ENCODE data around the gene CDK7.

The CDK7 gene

DNA sequence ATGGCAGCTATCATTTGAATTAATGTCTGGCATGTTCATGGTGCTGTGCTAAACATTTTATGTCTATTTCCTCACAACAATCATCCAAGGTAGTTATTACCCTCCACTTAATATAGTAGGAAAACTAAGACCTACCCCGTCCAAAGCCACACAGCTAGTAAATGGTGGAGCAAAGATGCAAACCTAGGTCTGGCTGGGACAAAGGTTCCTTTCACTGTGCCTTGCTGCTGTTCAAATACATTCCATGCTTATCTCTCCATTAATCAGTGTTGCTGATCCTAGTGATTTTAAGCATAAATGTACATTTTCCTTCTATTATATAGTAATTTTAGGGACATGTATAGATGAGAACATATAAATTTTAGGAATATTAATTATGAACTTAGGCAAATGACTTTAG lies 59.2 kb downstream of the CDK7 start:
- DNase-seq (ENCODE audit: low spot score), result no peak

DNA sequence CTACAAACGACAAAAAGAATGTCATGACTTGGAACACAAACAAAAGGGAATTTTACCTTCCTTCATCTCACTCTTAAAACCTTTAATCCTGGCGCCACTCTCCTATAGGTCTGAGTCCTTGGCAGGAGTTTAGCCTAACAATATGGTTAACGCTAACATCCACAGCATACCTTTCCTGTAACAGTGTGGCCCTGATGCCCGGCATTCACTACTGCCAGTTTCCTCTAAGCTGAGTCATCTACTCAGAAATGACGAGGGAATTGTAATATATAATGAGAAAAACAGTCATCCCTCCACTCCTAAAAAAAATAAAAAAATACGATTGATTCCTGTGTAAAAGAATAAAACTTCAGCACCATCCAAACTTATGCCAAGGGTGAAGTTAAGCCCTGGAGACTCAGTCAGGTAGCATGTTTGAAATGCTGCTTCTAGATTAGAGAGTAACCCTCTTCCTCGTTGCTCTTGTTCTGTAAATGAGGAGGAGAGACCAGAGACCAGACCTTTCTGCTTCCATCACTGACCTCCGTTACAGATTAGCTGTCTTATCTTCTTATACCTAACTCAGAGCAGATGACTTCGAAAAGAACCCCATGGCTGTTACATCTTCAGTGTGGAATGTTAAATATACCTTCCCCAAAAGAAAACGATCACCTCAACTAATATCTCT lies 60.5 kb downstream of the CDK7 start:
- no peak for DNase-seq (ENCODE audit: low spot score)

DNA sequence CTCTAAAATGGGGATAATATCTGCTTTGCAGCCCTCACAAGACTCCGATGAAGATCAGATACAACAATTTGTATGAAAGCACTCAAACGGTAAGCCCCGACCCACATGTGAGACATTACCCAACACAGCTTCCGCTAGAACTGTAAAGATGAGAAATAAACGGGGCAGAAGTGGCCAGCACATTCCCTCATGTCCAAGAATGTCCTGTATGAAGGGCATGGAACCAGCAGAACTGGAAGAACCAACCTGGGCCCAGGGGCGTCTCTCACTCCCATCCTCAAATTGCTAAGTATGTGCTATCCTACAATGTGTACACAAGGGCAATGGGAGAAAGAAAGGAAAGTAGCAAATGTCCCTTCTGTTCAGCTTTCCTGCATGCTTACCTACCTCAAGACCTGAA lies 64.9 kb downstream of the CDK7 start:
- DNase-seq (ENCODE audit: low spot score), result no peak

DNA sequence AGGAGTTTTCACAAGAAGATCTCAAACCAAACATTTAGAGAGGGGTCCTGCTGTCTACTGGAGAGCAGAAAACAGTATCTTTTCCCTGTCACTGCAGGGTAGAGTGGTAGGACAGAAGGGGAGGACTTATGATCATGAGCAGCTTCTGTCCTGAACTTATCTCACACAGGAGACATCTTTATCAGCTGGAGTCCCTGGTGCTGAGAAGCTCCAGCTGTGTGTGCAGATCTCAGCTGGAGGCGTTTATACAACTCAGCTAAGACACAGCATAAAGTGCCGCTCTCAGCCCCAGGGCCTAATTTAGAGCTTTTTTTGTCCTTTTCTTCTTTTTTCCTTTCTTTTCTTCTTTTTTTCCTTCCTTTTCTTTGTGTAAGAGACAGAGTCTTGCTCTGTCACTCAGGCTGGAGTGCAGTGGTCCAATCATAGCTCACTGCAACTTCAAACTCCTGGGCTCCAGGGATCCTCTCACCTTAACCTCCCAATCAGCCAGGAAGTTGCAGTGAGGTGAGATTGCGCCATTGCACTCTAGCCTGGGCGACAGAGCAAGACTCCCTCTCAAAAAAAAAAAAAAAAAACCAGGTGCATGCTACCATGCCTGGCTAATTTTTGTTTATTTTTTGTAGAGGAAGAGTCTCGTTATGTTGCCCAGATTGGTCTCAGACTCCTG lies 66.0 kb downstream of the CDK7 start:
- peak; percentile 17 for DNase-seq (ENCODE audit: low spot score)

DNA sequence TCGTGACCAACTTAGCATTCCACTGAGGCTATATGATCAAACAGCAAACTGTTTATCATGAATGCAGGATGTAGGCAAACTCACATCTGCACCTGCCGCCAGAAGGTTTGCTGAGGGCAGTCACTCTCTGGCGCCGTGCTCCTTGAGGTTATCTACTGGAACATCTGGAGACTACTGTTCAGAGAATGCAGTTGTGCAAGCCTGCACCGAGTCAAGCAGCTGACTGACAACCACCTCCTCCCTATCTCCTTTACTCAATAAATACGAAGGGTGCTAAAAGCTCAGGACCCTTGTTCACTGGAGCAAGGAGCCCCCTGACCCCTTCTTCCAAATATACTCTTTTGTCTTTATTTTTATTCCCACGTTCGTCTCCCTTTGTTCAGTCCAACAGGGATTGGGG lies 70.8 kb downstream of the CDK7 start:
- DNase-seq (ENCODE audit: low spot score), result no peak

DNA sequence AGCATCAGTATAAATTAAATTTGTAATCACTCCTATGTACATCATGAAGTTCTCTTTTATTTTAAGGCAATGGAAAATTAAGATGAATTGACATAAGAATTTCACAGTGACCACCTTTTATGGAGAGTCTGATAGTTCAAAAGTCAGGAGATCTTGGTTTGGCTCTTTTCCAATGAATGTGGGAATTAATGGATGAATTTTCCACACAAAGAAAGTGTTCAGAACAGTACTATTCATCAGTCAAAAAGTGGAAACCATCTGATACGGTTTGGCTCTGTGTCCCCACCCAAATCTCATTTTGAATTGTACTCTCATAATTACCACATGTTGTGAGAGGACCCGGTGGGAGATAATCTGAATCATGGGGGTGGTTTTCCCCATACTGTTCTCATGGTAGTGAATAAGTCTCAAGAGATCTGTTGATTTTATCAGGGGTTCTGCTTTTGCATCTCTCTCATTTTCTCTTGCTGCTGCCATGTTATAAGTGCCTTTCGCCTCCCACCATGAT lies 73.4 kb downstream of the CDK7 start:
- no peak for DNase-seq (ENCODE audit: low spot score)

DNA sequence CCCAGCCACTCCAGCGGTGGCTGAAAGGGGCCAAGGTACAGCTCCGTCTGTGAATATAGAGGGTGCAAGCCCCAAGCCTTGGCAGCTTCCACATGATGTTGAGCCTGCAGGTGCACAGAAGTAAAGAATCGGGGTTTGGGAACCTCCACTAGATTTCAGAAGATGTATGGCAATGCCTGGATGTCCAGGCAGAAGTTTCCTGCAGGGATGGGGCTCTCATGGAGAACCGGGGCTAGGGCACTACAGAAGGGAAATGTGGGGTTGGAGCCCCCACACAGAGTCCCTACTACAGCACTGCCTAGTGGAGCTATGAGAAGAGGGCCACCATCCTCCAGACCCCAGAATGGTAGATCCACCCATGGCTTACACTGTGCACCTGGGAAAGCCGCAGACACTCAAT lies 74.7 kb downstream of the CDK7 start:
- no peak for DNase-seq (ENCODE audit: low spot score)

DNA sequence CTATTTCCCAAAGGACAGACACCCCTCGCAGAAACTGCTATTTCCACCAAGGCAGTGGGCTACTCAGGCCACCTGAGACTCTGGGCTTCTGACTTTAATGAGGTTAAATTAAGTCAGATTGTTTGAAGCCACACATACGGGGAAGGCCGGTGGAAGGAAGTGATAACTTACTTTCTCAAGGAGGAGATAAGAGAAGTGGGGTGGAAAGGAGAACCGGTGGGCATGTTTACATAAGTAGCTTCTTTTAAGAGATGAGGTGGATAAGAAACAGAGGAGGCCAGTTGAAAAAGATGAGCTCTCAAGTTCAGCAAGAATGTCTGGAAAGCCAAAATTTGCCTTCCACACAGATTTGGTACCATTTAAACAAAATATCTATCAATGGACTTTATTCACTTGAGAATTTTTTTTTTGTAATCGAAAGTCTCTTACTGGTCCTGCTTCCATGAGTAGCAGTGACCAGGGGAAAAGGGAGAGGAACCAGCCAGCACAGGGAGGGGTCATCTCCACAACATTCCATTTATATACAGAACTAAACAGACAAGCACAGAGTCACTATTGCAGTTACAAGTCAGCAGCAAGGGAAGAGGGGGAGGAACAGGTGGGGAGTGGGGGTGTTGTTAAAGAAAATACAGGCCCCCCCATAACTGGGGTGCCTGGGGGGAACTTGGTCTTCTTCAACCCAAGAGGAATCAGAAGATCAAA lies 77.9 kb downstream of the CDK7 start:
- no peak for DNase-seq (ENCODE audit: low spot score)

DNA sequence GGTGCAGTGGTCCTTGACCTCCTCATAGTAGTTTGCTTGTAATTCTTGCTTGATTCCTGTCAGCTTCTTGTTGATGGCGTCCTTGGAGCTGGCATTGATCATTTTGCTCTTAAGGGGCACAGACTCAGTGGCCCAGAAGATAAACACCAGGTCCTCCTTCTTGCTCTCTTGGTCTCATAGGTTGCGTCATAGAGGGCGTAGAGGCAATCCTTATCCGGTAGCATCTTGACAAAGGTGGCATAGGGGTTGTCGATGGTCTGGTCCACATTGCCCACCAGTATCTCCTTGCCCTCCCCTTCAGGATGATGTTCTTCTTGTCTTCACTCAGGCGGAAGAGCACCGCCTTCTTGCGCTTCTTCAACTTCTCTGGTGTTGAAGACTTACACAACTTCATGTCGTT lies 78.7 kb downstream of the CDK7 start:
- no peak for DNase-seq (ENCODE audit: low spot score)

DNA sequence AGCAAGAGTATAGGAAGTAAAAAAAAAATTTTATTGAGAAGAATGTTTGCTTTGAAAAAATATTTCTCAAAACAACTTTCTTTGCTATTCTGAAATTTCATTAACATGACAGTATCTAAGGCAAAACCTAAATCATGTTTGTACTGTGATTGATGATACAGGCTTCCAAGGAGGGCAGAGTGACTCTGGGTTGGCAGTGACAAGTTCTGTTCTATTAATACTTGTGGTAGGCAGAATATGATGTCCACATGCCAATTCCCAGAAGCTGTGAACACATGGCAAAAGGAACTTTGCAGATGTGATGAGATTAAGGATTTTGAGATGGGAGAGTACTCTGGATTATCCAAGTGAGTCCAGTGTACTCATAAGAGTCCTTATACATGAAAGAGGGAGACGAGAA lies 81.3 kb downstream of the CDK7 start:
- DNase-seq (ENCODE audit: low spot score), result no peak

DNA sequence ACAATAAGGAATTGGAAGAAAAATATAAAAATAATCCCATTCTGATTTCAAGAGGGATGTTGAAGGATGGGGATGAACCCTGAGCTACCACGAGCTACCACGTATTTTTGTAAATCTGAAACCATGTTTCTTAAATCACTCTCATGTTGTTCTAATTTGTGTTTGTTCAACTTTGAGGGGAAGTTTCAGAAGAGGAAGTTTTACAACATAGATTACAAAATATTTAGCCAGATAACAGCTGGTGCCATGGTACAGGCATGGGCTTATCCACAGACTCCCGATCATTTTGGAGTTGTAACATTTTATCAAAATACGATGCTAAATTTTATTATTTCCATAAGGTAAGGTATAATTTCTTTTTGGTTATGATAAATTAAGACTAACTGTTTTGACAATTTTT lies 82.7 kb downstream of the CDK7 start:
- no peak for DNase-seq (ENCODE audit: low spot score)

DNA sequence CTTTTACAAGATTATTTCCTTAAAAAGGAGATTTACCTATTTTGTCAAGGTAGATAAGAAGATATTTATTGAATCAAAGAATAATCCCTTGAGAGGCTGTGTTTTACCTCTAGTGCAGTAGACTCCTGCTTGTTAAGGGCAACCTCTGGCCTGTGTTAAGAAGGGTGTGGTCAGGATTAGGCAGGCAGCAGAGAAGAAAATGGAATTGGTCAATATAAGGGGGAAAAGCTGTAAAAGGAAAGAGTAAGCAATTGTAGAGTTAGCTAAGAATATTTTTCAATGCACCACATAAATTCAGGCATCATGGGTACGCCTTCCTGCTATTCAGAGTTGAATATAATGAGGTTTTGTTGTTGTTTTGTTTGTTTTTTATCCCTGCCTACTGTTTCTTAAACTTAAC lies 91.7 kb downstream of the CDK7 start:
- DNase-seq (ENCODE audit: low spot score), result no peak
